Astrocyte (in vitro differentiated cells and primary cell): ENCODE results near the gene PCNX1. TPM values are rescaled to one million over a fixed set of nuclear protein-coding genes. Genes with fewer than 3 reads are reported as not detected.

Experiments
- DNase-seq: peaks from one replicate; pipeline ENCODE4 v3.0.0-alpha.2; 2010; ENCODE audit warnings: low read depth
- FAIRE-seq: peaks from 2 replicates; lab custom pipeline; 2011; peaks lifted over from hg19 to GRCh38; lab: Jason Lieb, UNC
- H2AFZ ChIP-seq: 2 replicates; pipeline ENCODE4 v1.6.0; 2012; ENCODE audit warnings: low read depth, low read length, inconsistent platforms
- H3K27ac ChIP-seq: 2 replicates; pipeline ENCODE4 v1.5.1; 2011; ENCODE audit warnings: low read depth, low read length, inconsistent platforms
- H3K27me3 ChIP-seq: 2 replicates; pipeline ENCODE4 v1.6.0; 2011; ENCODE audit warnings: low read length, inconsistent platforms; ENCODE audit not compliant: insufficient read depth
- H3K36me3 ChIP-seq: 2 replicates; pipeline ENCODE4 v1.5.1; 2011; ENCODE audit warnings: low read length, inconsistent platforms; ENCODE audit not compliant: insufficient read depth
- H3K4me1 ChIP-seq: 2 replicates; pipeline ENCODE4 v1.5.1; 2011; ENCODE audit warnings: low read length, inconsistent platforms; ENCODE audit not compliant: insufficient read depth
- H3K4me2 ChIP-seq: 2 replicates; pipeline ENCODE4 v1.6.0; 2012; ENCODE audit warnings: low read length, inconsistent platforms
- H3K4me3 ChIP-seq: 2 replicates; pipeline ENCODE4 v1.5.1; 2011; ENCODE audit warnings: low read depth, mild to moderate bottlenecking, low read length, inconsistent platforms; ENCODE audit not compliant: insufficient read depth
- H3K79me2 ChIP-seq: 2 replicates; pipeline ENCODE4 v1.6.0; 2012; ENCODE audit warnings: mild to moderate bottlenecking, low read length, inconsistent platforms; ENCODE audit not compliant: insufficient read depth
- H3K9ac ChIP-seq: 2 replicates; pipeline ENCODE4 v1.6.0; 2012; ENCODE audit warnings: mild to moderate bottlenecking, low read length, inconsistent platforms
- H3K9me3 ChIP-seq: 2 replicates; pipeline ENCODE4 v1.5.1; 2012; ENCODE audit warnings: low read depth, mild to moderate bottlenecking, low read length, inconsistent platforms; ENCODE audit not compliant: insufficient read depth
- H4K20me1 ChIP-seq: 2 replicates; pipeline ENCODE4 v1.6.0; 2012; ENCODE audit warnings: low read length, inconsistent platforms; ENCODE audit not compliant: insufficient read depth
- H3K27ac Mint-ChIP-seq: one replicate; pipeline ENCODE4 v1.8.0; 2021; ENCODE audit warnings: mild to moderate bottlenecking, mixed read lengths; ENCODE audit not compliant: unreplicated experiment
- H3K27me3 Mint-ChIP-seq: one replicate; pipeline ENCODE4 v1.8.0; 2021; ENCODE audit warnings: low read depth, mixed read lengths; ENCODE audit not compliant: unreplicated experiment
- H3K36me3 Mint-ChIP-seq: one replicate; pipeline ENCODE4 v1.8.0; 2021; ENCODE audit warnings: low read depth, mixed read lengths; ENCODE audit not compliant: unreplicated experiment
- H3K4me1 Mint-ChIP-seq: one replicate; pipeline ENCODE4 v1.8.0; 2021; ENCODE audit warnings: low read depth, mixed read lengths; ENCODE audit not compliant: unreplicated experiment
- H3K4me3 Mint-ChIP-seq: one replicate; pipeline ENCODE4 v1.8.0; 2021; ENCODE audit warnings: mild to moderate bottlenecking, moderate library complexity, mixed read lengths; ENCODE audit not compliant: unreplicated experiment
- H3K9me3 Mint-ChIP-seq: one replicate; pipeline ENCODE4 v1.8.0; 2021; ENCODE audit warnings: mild to moderate bottlenecking, mixed read lengths; ENCODE audit not compliant: unreplicated experiment
- CTCF ChIP-seq: IDR thresholded peaks from 2 replicates; pipeline ENCODE4 v1.5.1; 2011; ENCODE audit warnings: low read depth, mild to moderate bottlenecking, inconsistent platforms, low read length, moderate library complexity; ENCODE audit not compliant: insufficient read depth
- EZH2 ChIP-seq: IDR thresholded peaks from 2 replicates; pipeline ENCODE4 v1.6.1; 2012; ENCODE audit warnings: mild to moderate bottlenecking, low read length, inconsistent platforms; ENCODE audit not compliant: insufficient read depth
- total RNA-seq: library from RNA; stranded (reverse); gene quantifications from 2 replicates; pipeline ENCODE4 v1.2.1, GENCODE V29; 2021

PCNX1 gene
- total RNA-seq, 1 donor from 2014 or later: 91.3 TPM

GRCh38 chr14:71021347-71022011 lies 114.2 kb downstream of the PCNX1 start:
- Mint-ChIP-seq H3K36me3 (peaks cover 24% of the 10 kb centered on the region), H3K27ac (no peak overlapping the region), H3K9me3 (peaks cover 7% of the 10 kb centered on the region), H3K27me3 (no peaks in the 10 kb centered on the region), H3K4me1 (peaks cover 11% of the 10 kb centered on the region), H3K4me3 (no peak overlapping the region)
- TF ChIP-seq CTCF: no peak
- no peak for TF ChIP-seq EZH2
- DNase-seq (peak; percentile 82), FAIRE-seq (peak; percentile 60)
- Histone ChIP-seq H3K9me3 (no peaks in the 10 kb centered on the region), H3K79me2 (peaks cover 8% of the 10 kb centered on the region), H3K27me3 (no peaks in the 10 kb centered on the region), H3K4me1 (peaks cover 10% of the 10 kb centered on the region), H4K20me1 (peaks cover 5% of the 10 kb centered on the region), H3K27ac (peak overlapping the region; percentile 51), H3K4me3 (no peak overlapping the region), H3K9ac (peak overlapping the region; percentile 14), H3K4me2 (peak overlapping the region; percentile 61), H3K36me3 (no peaks in the 10 kb centered on the region), H2AFZ (no peak overlapping the region)

DNA sequence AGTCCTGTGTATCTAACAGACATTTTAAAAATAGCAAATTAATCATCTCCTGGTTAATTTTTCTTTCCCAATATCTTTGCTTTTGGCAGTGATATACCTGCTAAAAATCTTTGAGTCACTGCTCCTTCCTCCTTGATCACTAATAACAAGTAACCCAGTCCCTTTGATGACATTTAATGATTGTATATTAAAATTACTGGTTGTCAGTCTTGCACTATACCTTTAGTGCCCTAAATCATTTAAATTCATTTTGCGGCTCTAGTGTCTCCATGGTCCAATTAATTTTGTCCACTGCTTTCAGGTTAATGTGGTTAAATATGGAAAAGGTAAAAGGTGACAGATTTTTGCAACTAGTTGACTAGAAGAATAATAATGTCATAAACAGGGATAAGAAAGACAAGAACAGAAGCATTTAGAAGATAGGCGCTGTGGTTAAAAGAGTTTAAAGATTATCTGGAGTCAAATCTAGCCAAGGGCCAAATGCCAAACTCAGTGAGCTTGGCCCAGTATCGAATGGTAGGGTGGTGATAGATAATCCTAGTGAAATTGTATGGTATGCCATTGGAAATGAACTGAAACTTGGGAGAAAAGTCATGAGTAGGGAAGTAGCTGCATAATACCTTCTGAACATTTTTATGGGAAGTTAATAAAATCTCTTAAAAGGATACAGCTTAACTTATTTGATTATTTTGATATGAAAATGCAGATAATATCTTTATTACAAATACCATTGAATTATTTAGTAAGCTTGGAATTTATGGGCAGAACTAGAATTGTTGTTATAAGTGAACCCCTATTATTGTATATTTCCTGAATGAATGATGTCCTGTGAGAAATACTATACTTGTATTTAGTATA lies 115.0 kb downstream of the PCNX1 start:
- H3K36me3 ChIP-seq: no peaks in the 10 kb centered on the region
- H3K27ac Mint-ChIP-seq: no peak overlapping the region
- no peaks in the 10 kb centered on the region for H3K9me3 ChIP-seq
- H3K9me3 Mint-ChIP-seq: peaks cover 7% of the 10 kb centered on the region
- H3K4me1 Mint-ChIP-seq: peaks cover 11% of the 10 kb centered on the region
- H3K27me3 Mint-ChIP-seq: no peaks in the 10 kb centered on the region
- H3K4me3 ChIP-seq: no peak overlapping the region
- H4K20me1 ChIP-seq: peaks cover 5% of the 10 kb centered on the region
- FAIRE-seq (no peak), DNase-seq (no peak)
- peaks cover 8% of the 10 kb centered on the region for H3K79me2 ChIP-seq
- TF ChIP-seq EZH2 (no peak), CTCF (no peak)
- H3K4me2 ChIP-seq: peak overlapping the region; percentile 61
- peaks cover 10% of the 10 kb centered on the region for H3K4me1 ChIP-seq
- H2AFZ ChIP-seq: no peak overlapping the region
- H3K27me3 ChIP-seq: no peaks in the 10 kb centered on the region
- H3K4me3 Mint-ChIP-seq: no peak overlapping the region
- peak overlapping the region; percentile 51 for H3K27ac ChIP-seq
- no peak overlapping the region for H3K9ac ChIP-seq
- peaks cover 21% of the 10 kb centered on the region for H3K36me3 Mint-ChIP-seq
